ENCODE measurements around the gene IRGC.

DNA sequence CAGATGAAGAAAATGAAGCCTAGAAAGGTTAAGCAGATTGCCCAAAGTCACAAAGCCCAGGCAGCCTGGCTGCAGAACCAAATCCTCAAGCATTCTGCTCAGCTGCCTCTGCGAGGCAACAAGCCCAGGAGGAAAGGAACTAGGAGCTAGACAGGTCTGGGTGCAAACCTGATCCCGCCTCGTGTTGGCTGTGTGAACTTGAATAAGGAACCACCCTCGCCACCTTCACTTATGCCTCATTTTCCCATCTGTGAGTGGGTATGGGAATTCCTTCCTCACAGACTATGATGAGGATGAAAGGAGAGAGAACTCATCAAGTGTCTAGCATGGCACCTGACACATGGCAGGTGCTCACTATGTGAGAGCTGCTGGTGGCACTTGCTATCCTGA, 32.3 kb downstream of the IRGC start:
- TF ChIP-seq, protein P1, sequence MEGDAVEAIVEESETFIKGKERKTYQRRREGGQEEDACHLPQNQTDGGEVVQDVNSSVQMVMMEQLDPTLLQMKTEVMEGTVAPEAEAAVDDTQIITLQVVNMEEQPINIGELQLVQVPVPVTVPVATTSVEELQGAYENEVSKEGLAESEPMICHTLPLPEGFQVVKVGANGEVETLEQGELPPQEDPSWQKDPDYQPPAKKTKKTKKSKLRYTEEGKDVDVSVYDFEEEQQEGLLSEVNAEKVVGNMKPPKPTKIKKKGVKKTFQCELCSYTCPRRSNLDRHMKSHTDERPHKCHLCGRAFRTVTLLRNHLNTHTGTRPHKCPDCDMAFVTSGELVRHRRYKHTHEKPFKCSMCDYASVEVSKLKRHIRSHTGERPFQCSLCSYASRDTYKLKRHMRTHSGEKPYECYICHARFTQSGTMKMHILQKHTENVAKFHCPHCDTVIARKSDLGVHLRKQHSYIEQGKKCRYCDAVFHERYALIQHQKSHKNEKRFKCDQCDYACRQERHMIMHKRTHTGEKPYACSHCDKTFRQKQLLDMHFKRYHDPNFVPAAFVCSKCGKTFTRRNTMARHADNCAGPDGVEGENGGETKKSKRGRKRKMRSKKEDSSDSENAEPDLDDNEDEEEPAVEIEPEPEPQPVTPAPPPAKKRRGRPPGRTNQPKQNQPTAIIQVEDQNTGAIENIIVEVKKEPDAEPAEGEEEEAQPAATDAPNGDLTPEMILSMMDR (IDR thresholded peaks at IDR 0.05), result no peak
- no peak for TF ChIP-seq POLR2A (IDR thresholded peaks at IDR 0.05)
- TF ChIP-seq POLR2AphosphoS5 (IDR thresholded peaks at IDR 0.05), result no peak
- TF ChIP-seq EP300 (IDR thresholded peaks at IDR 0.05; ENCODE audit: low read depth), result no peak

Data from transverse colon (tissue), 4 donors.